HG02642 (cell line): ENCODE results near the gene RNF157.
"Not testable (repeated sequence)": the region's sequence is repeated elsewhere in the genome, so short reads cannot be mapped to it uniquely, and the experiment has no call there.

Experiments used
- ATAC-seq: cut with Tn5 transposase; IDR thresholded peaks from one replicate; pipeline ENCODE4 v1.9.1; 2021; ENCODE audit warnings: mild to moderate bottlenecking; ENCODE audit not compliant: unreplicated experiment, poor library complexity

RNF157 gene

DNA sequence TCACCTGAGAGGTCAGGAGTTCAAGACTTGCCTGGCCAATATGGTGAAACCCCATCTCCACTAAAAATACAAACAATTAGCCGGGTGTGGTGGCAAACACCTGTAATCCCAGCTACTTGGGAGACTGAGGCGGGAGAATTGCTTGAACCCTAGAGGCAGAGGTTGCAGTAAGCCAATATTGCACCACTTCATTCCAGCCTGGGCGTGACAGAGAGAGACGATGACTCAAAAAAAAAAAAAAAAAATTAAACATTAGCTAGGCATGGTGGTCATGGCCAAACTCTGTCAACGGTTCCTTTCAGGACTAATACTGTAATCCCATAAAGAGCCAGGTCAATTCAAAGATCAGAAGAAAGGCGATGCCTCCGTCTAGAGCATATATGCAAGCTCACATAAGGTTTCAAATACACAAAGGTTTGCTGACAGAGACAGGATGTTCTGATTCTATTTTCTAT lies 2.4 kb downstream of the RNF157 start:
- no peak for ATAC-seq

DNA sequence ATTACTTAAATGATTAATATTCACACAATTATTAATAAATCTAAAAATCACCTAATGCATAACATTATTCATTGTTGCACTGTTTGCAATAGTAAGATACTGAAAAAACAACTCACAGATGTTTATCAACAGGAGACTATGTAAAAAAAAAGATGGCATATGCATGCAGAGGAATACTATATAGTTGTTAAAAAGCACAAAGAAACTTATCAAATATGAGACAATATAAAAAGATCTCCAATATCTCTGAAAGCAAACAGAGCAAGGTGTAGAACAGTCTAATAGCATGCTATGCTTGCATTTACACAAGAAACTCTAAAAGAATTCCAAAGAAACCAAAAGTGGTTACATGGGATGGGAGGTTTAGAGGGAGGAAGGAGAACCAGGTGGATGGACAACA lies 3.7 kb downstream of the RNF157 start:
- ATAC-seq, result no peak

GRCh38 chr17:76235883-76236282 lies 4.4 kb downstream of the RNF157 start:
- no peak for ATAC-seq

DNA sequence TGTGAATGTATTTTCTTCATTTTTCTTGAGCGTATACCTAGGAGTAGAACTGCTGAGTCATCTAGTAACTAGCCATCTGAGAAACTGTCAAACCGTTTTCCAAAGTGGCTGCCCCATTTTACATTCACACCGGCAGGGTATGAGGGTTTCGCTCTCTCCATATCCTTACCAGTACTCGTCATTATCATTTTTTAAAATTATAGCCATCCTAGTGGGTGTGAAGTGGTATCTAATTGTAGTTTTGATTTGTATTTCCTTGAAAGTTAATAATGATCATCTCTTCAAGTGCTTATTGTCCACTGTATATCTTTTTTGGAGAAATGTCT lies 6.0 kb downstream of the RNF157 start:
- ATAC-seq, result no peak

- no peak for ATAC-seq
These were observed 6.5 kb downstream of the RNF157 start for GRCh38 chr17:76233588-76234353.

- ATAC-seq, result no peak
These were observed 8.0 kb downstream of the RNF157 start for GRCh38 chr17:76232342-76232741.

- not testable (repeated sequence) for ATAC-seq
These were observed 13.5 kb downstream of the RNF157 start for GRCh38 chr17:76226749-76227148.

DNA sequence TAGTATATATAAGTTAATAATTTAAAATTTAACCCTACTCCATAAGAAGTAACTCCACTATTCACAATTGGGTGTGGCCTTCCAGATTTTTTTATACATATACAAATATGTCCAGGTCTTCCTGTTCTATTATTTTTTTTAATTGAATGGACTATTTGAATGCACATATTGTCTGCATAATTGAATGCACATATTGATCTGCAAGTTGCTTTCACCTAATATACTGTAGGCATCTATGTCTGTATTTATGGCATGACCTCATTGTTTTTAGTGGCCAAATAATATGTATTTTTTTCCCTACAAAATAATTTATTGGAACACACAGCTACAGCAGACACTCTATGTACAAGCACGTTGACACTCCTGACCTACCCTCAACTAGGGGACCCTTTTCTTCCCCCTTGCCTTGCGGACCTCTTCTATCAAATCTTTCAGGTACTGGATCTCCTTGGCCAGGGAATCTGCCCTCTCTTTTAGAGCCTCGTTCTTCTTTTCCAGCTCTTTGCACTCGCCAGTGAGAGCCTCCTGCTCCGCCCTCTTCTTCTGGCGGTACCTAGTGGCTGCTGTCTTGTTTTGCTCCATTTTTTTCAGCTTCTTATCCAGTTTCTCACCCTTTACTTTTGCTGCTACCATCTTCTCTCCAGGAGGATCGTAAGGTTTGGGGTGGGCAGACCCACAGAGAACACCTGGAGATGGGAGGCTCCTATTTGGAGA lies 14.8 kb downstream of the RNF157 start:
- not testable (repeated sequence) for ATAC-seq

DNA sequence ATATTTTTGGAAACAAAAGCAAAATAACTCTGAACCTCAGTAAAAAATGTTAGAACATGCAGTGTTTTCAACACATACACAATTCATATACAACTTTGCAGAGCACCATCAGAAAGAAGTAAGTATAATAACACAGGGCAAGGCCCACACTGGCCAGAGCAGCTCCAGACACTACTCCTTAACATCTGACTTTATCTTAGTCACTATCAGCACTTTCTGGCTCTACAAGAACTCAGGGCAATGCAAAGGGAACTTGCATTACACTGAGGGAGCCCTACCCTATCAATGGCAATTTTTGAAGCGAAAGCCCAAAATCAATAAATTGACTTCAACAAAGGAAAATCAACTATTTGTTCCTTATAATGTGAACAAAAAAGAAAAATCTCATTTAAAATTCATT lies 16.5 kb downstream of the RNF157 start:
- no peak for ATAC-seq

GRCh38 chr17:76219670-76220383 lies 20.5 kb downstream of the RNF157 start:
- no peak for ATAC-seq

DNA sequence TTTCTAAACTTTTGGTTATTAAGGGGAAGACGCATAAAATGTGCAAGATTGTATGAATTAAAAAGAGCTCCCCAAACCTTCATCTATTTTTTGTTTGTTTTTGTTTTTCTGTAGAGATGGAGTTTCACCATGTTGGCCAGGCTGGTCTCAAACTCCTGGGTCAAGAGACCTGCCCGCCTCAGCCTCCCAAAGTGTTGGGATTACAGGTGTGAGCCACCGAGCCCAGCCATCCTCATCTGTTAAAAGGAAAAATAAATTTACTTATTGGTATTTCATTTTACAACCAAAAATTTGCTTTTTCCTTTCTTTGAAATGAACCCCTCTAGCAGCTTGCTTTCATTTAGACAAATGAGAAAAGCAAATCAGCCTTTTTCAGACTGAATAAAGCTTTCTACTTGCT lies 23.2 kb downstream of the RNF157 start:
- no peak for ATAC-seq

GRCh38 chr17:76213491-76213890 lies 26.8 kb downstream of the RNF157 start:
- ATAC-seq, result no peak

- ATAC-seq, result no peak
These were observed 32.2 kb downstream of the RNF157 start for GRCh38 chr17:76208120-76208519.

GRCh38 chr17:76207275-76208059 lies 32.8 kb downstream of the RNF157 start:
- no peak for ATAC-seq

GRCh38 chr17:76205542-76206144 lies 34.6 kb downstream of the RNF157 start:
- not testable (repeated sequence) for ATAC-seq

- no peak for ATAC-seq
These were observed 36.0 kb downstream of the RNF157 start for GRCh38 chr17:76204277-76204676.

DNA sequence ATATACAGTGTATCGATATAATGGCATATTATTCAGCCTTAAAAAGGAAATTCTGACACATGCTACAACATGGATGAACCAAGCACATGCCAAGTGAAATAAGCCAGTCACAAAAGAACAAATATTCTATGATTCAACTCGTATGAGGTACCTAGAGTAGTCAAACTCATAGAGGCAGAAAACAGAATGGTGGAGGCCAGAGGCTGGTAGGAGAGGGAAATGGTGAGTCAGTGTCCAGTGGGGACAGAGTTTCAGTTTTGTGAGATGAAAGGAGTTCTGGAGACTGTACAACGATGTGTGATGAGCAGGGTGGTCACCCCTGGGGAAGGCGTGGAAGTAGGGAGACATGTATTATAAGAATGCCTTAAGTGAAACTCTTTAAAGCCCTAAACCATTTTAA lies 39.9 kb downstream of the RNF157 start:
- ATAC-seq, result no peak

- ATAC-seq, result no peak
These were observed 40.8 kb downstream of the RNF157 start for GRCh38 chr17:76199469-76199868.

DNA sequence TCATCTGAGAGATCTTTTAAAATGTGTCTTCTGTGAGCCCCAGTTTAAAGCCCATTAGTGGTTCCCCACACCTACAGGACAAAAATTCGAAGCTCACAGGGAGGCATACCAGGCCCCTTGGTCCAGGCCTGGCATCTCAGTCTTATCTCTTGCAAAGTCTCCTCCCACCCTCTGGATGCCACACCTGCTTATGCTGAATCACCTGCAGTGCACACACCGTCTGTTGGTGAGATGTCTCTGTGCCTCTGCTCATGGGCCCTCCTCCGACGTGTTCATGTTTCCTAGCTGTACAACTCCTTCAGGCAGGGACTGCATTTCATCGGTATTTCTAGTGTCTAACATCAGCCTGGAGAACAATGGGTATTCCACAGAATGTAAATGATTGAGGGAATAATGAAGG lies 41.6 kb downstream of the RNF157 start:
- no peak for ATAC-seq

DNA sequence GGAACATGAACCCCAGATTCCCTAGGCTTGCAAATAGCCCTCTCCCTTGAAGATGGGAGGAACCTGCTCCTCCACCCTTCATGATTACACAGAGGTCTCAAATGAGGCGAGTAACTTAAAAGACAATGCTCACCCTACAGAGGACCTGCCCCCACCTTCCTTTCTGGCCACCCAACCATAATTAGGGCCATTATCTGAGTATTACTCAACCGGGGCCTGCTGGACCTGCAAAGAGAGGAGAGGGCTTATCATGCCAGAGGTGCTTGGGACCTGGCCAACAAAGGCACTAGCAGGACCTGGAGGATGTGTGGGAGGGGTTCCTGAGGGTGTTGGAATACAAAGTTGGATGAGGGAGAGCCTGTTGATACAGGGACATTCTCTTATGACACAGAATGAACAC lies 42.4 kb downstream of the RNF157 start:
- no peak for ATAC-seq
